LoVo (cell line): ENCODE data around the gene PJA1.

Experiments
- DNase-seq: peaks from one replicate; pipeline ENCODE4 v3.0.0-alpha.2; 2016; ENCODE audit warnings: low spot score

Gene PJA1

GRCh38 chrX:69165087-69165651 is at the start of gene PJA1:
Gene PJA1 (minus strand): TSS chrX:69165453. CDS start chrX:69163073, 2,380 bp downstream.
- peak; percentile 54 for DNase-seq

GRCh38 chrX:69214463-69214862 is 49.2 kb upstream of the PJA1 start:
- no peak for DNase-seq

- DNase-seq, result no peak
Measured at GRCh38 chrX:69211701-69212100, 46.4 kb upstream of the PJA1 start.

- DNase-seq, result no peak
Measured at GRCh38 chrX:69210581-69210980, 45.3 kb upstream of the PJA1 start.

GRCh38 chrX:69207216-69207615 is 42.0 kb upstream of the PJA1 start:
- no peak for DNase-seq

GRCh38 chrX:69203638-69204037 is 38.4 kb upstream of the PJA1 start:
- no peak for DNase-seq

GRCh38 chrX:69197690-69198089 is 32.4 kb upstream of the PJA1 start:
- no peak for DNase-seq

- no peak for DNase-seq
Measured at GRCh38 chrX:69196666-69197065, 31.4 kb upstream of the PJA1 start.

- DNase-seq, result no peak
Measured at GRCh38 chrX:69195810-69196209, 30.6 kb upstream of the PJA1 start.

- no peak for DNase-seq
Measured at GRCh38 chrX:69195192-69195591, 29.9 kb upstream of the PJA1 start.

- no peak for DNase-seq
Measured at GRCh38 chrX:69192603-69193002, 27.4 kb upstream of the PJA1 start.

- no peak for DNase-seq
Measured at GRCh38 chrX:69189576-69190371, 24.5 kb upstream of the PJA1 start.

GRCh38 chrX:69186651-69187050 is 21.4 kb upstream of the PJA1 start:
- DNase-seq, result no peak

GRCh38 chrX:69185886-69186285 is 20.6 kb upstream of the PJA1 start:
- DNase-seq, result no peak

- DNase-seq, result no peak
Measured at GRCh38 chrX:69185141-69185540, 19.9 kb upstream of the PJA1 start.

- DNase-seq, result no peak
Measured at GRCh38 chrX:69182818-69183380, 17.6 kb upstream of the PJA1 start.

GRCh38 chrX:69179380-69179911 is 14.2 kb upstream of the PJA1 start:
- no peak for DNase-seq

- DNase-seq, result no peak
Measured at GRCh38 chrX:69178592-69178991, 13.3 kb upstream of the PJA1 start.

- DNase-seq, result no peak
Measured at GRCh38 chrX:69177511-69178162, 12.4 kb upstream of the PJA1 start.

GRCh38 chrX:69176053-69176452 is 10.8 kb upstream of the PJA1 start:
- no peak for DNase-seq

GRCh38 chrX:69173906-69174305 is 8.7 kb upstream of the PJA1 start:
- DNase-seq, result no peak

GRCh38 chrX:69172937-69173336 is 7.7 kb upstream of the PJA1 start:
- no peak for DNase-seq

GRCh38 chrX:69170319-69170718 is 5.1 kb upstream of the PJA1 start:
- no peak for DNase-seq
